Skeletal muscle tissue (tissue), 4 donors: ENCODE measurements around the gene LMBRD2. TPM values are rescaled to one million over a fixed set of nuclear protein-coding genes. Genes with fewer than 3 reads are reported as not detected.

Experiments
- H3K27ac ChIP-seq: one replicate; pipeline ENCODE4 v1.7.0; 2013; ENCODE audit warnings: mild to moderate bottlenecking, low read depth, low read length, inconsistent platforms
- H3K27me3 ChIP-seq, 3 donors: one replicate each; pipeline ENCODE4 v1.7.0; 2013; ENCODE audit warnings: low read length in 3 of 3; ENCODE audit not compliant: control insufficient read depth in 3 of 3, insufficient read depth in 3 of 3
- H3K36me3 ChIP-seq, 3 donors: one replicate each; pipeline ENCODE4 v1.7.0; 2013; ENCODE audit warnings: low read length in 3 of 3; ENCODE audit not compliant: control insufficient read depth in 3 of 3, insufficient read depth in 3 of 3
- H3K4me1 ChIP-seq, 3 donors: one replicate each; pipeline ENCODE4 v1.7.0; 2013; ENCODE audit warnings: low read length in 3 of 3, mild to moderate bottlenecking in 3 of 3; ENCODE audit not compliant: control insufficient read depth in 3 of 3, insufficient read depth in 3 of 3
- H3K4me3 ChIP-seq, 3 donors: one replicate each; pipeline ENCODE4 v1.7.0; 2013; ENCODE audit warnings: low read length in 3 of 3
- H3K9ac ChIP-seq, 3 donors: one replicate each; pipeline ENCODE4 v1.7.0; 2013; ENCODE audit warnings: low read length in 3 of 3, mild to moderate bottlenecking in 3 of 3, moderate library complexity in 2 of 3, low read depth in 1 of 3
- H3K9me3 ChIP-seq, 3 donors: one replicate each; pipeline ENCODE4 v1.7.0; 2013; ENCODE audit warnings: low read length in 3 of 3; ENCODE audit not compliant: control insufficient read depth in 3 of 3
- total RNA-seq: library from RNA; depleted of rRNA; stranded (reverse); fragments of >200 nt; gene quantifications from one replicate; pipeline ENCODE4 v1.2.3, GENCODE V29; 2014
- donor health status: Osteomylitis.

LMBRD2 gene
- total RNA-seq, 1 donor from 2014 or later, result 13.0 TPM

- no peaks in the 10 kb centered on the region for H3K4me1 ChIP-seq
- no peak overlapping the region for H3K27ac ChIP-seq
- H3K36me3 ChIP-seq, result peaks cover 4 to 36% (median 31%) of the 10 kb centered on the region in 3 donors
- no peak overlapping the region for H3K4me3 ChIP-seq
- H3K27me3 ChIP-seq, result no peaks in the 10 kb centered on the region
- no peak overlapping the region for H3K9ac ChIP-seq
- no peaks in the 10 kb centered on the region for H3K9me3 ChIP-seq
These were observed 28.3 kb upstream of the LMBRD2 start for GRCh38 chr5:36179950-36180349.

DNA sequence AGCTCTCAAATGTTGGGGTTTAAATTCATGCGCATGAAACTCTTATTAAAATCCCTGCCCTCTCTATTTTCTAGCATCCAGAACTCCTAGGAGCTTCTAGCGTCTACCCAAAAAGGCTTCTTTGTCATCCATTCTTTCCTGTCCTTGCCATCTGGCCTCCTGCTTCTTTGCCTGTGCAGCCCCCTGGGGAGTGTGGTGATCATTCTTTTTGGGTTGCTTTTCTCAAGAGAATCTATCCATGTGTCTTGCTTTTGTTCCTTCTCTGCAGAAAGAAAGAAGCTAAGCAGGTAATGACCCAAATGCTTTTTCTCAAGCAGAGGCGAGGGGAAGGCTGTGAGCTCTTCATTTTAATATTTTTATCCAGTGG lies 26.8 kb upstream of the LMBRD2 start:
- Histone ChIP-seq H3K9ac (no peak overlapping the region), H3K9me3 (no peaks in the 10 kb centered on the region), H3K36me3 (peaks cover 4 to 44% (median 43%) of the 10 kb centered on the region in 3 donors), H3K4me3 (no peak overlapping the region), H3K27me3 (no peaks in the 10 kb centered on the region), H3K4me1 (no peaks in the 10 kb centered on the region), H3K27ac (no peak overlapping the region)

DNA sequence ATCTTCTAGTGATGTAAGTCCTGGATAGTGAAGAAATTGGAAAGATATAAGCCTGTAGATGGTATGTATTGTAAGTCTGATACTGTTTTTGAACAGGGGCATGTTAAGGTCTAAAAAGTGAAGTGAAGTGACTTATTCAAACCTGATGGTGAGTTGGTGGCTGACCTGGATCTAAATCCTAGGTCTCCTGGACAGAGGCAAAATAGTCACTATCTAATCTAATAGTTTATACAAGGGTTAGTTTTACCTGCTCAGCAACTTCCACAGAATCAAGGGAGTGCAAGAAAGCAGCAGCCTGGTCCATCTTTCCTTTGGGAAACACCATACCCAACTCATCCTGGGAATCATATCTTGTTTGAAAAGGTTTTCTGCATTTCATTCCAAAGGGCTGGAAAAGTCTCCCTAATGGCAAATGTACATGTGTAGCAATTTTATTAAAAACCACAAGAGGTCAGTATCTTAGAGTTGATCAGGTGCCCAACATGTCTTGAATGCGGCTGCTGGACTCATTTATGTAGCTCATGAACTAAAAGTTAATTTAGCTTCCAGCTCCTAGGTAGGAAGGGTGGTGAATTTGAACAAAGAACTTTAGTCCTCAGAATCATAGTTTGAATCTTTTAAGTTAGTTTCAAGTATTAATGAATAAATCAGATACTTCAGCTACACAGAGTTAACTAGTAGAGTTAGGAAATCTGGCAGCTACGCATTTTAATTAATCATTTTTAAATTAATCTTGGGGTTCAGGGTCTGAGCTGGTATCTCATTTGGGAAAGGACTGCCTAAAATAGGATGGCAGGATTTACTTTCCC lies 26.2 kb upstream of the LMBRD2 start:
- Histone ChIP-seq H3K9ac (no peak overlapping the region), H3K4me1 (no peaks in the 10 kb centered on the region), H3K27ac (no peak overlapping the region), H3K9me3 (no peaks in the 10 kb centered on the region), H3K4me3 (no peak overlapping the region), H3K36me3 (peaks cover 4 to 49% (median 48%) of the 10 kb centered on the region in 3 donors), H3K27me3 (no peaks in the 10 kb centered on the region)

GRCh38 chr5:36177154-36177553 lies 25.5 kb upstream of the LMBRD2 start:
- Histone ChIP-seq H3K4me1 (no peaks in the 10 kb centered on the region), H3K9ac (no peak overlapping the region), H3K27me3 (no peaks in the 10 kb centered on the region), H3K9me3 (no peaks in the 10 kb centered on the region), H3K36me3 (peaks cover 4 to 56% (median 55%) of the 10 kb centered on the region in 3 donors), H3K27ac (no peak overlapping the region), H3K4me3 (no peak overlapping the region)

GRCh38 chr5:36175043-36175442 lies 23.4 kb upstream of the LMBRD2 start:
- Histone ChIP-seq H3K9ac (no peak overlapping the region), H3K4me1 (no peaks in the 10 kb centered on the region), H3K36me3 (peaks cover 9 to 67% (median 56%) of the 10 kb centered on the region in 3 donors), H3K4me3 (no peak overlapping the region), H3K27me3 (no peaks in the 10 kb centered on the region), H3K9me3 (no peaks in the 10 kb centered on the region), H3K27ac (no peak overlapping the region)

DNA sequence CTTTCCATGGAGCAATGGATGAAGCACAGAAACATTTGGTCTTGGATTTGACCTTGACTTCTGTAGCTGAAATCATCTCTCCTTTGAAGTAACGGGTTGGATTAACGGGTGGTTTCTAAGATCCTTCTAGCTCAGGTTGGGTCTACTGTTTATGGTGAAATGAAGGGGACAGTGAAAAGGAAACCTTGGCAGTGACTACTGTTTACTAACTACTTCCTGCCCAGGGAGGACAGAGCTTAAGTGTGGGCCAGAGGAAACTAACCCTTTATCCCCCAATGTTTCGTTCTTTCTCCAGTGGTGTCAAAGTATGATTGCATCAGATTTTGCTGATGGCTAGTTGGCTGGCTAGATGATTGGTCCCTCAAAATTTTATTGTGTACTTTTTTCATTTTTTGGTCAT lies 22.4 kb upstream of the LMBRD2 start:
- Histone ChIP-seq H3K4me3 (no peak overlapping the region), H3K9me3 (no peaks in the 10 kb centered on the region), H3K27me3 (no peaks in the 10 kb centered on the region), H3K4me1 (no peaks in the 10 kb centered on the region), H3K9ac (no peak overlapping the region), H3K36me3 (peaks cover 12 to 68% (median 57%) of the 10 kb centered on the region in 3 donors), H3K27ac (no peak overlapping the region)

- H3K9ac ChIP-seq, result no peak overlapping the region
- no peak overlapping the region for H3K4me3 ChIP-seq
- H3K4me1 ChIP-seq, result no peaks in the 10 kb centered on the region
- no peaks in the 10 kb centered on the region for H3K9me3 ChIP-seq
- no peaks in the 10 kb centered on the region for H3K27me3 ChIP-seq
- H3K27ac ChIP-seq, result no peak overlapping the region
- peaks cover 12 to 72% (median 56%) of the 10 kb centered on the region in 3 donors for H3K36me3 ChIP-seq
These were observed 21.7 kb upstream of the LMBRD2 start for GRCh38 chr5:36173426-36173825.

DNA sequence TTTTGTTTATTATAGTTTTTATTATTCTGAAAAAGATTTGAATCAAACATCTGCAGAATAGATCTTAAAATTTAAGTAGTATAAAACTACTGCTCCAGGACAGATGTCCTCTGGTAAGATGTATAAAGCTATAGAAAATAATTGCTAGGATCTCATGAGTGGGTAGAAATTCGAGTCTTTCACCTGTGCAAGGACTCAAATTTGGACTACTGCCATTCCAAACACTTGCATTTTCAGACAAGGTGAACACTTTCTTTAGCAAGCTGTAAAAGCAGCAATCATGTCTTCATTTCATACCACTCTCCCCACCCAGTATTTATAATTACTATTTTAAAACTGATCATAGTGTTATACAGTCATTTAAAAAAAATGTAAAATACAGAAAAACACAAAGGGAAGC lies 20.9 kb upstream of the LMBRD2 start:
- H3K9me3 ChIP-seq, result no peaks in the 10 kb centered on the region
- no peaks in the 10 kb centered on the region for H3K4me1 ChIP-seq
- H3K27me3 ChIP-seq, result no peaks in the 10 kb centered on the region
- H3K9ac ChIP-seq, result no peak overlapping the region
- peaks cover 16 to 73% (median 57%) of the 10 kb centered on the region in 3 donors for H3K36me3 ChIP-seq
- no peak overlapping the region for H3K27ac ChIP-seq
- H3K4me3 ChIP-seq, result no peak overlapping the region

DNA sequence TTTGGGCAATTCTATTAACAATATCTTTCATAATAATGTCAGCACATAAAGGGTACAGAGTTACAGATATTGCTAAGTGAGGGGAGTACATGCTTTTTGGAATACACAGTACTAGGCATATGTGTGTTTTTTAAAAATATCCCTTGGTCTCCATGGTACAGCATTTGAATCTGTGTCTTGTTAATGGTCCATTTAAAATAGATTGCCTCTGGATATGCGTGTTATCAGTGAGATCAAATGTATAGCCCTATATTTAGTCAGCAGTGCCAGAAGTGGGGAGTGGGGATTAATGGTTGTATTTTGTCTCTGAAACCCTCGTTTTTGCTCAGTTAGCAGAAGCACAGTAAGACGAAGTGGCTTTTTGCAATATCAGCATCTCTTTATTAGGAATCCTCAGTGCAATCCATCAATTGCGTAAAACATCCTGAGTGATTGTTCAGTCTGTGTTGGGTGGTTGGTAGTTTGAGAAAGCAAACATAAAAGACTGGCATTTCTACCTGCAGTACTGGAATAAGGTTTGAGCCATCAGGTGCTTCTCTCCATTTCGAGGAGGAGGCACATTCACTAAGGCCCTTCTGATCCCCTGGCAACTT lies 19.2 kb upstream of the LMBRD2 start:
- Histone ChIP-seq H3K4me3 (no peak overlapping the region), H3K36me3 (peaks cover 16 to 73% (median 58%) of the 10 kb centered on the region in 3 donors), H3K9ac (no peak overlapping the region), H3K9me3 (no peaks in the 10 kb centered on the region), H3K4me1 (no peaks in the 10 kb centered on the region), H3K27me3 (no peaks in the 10 kb centered on the region), H3K27ac (no peak overlapping the region)

DNA sequence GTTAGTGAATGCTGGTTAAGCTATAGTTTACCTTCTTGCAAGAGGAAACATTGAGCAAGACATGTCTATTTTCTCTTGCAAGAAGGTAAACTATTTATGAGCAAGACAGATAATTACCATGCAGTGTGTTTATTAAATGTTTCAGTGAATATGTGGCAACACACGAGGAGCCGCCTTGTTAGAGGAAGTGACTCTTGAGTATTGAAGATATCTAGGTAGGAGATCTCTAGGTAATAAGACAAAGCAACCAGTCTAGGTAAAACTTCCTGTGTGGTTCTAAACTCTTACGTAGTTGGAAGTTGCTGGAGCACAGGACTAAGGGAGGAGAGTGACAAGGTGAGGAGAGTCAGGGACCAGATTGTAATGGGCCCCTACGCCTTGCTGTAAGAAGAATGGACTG lies 17.1 kb upstream of the LMBRD2 start:
- Histone ChIP-seq H3K4me3 (no peak overlapping the region), H3K27me3 (no peaks in the 10 kb centered on the region), H3K9ac (no peak overlapping the region), H3K27ac (no peak overlapping the region), H3K36me3 (peaks cover 23 to 81% (median 66%) of the 10 kb centered on the region in 3 donors), H3K4me1 (no peaks in the 10 kb centered on the region), H3K9me3 (no peaks in the 10 kb centered on the region)
